Measurements from ENCODE around the gene ARID4B.

GRCh38 chr1:235265900-235266299 lies 62.1 kb downstream of the ARID4B start:
- TF ChIP-seq CTCF (conservative IDR thresholded peaks at IDR 0.05; ENCODE audit: low read depth, low read length) (no peak), EZH2 (IDR thresholded peaks at IDR 0.05; ENCODE audit: borderline replicate concordance, low read depth, low read length, poor library complexity, severe bottlenecking) (no peak)

All from A673 (cell line).